HuH-7 (cell line): ENCODE results near the gene SPINK13.
"Not testable (repeated sequence)": the region's sequence is repeated elsewhere in the genome, so short reads cannot be mapped to it uniquely, and the experiment has no call there.

Experiments used
- DNase-seq: peaks from one replicate; pipeline ENCODE4 v3.0.0; 2011; ENCODE audit warnings: low spot score

The SPINK13 gene

DNA sequence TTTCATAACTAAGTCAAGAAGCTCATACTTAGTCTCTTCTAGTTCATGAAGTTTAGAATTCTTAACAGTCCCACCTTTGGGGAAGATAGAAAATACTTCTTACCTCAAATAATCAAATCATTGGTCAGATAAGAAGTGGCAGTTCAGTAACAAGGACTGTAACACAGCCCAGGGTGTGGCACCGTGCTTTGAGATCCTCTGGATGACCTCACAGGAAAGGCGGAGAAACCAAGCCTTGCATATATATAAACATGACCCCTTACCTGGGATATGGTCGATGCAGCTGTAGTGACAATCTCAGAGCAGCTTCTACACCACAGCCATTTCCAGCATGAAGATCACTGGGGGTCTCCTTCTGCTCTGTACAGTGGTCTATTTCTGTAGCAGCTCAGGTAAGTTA, 43.6 kb downstream of the SPINK13 start, which contains the start of gene SPINK7:
SPINK7 (plus strand) TSS at position 271 of the 400 bp plus-strand sequence; CDS start at position 332, 61 bp downstream.
- no peak for DNase-seq

DNA sequence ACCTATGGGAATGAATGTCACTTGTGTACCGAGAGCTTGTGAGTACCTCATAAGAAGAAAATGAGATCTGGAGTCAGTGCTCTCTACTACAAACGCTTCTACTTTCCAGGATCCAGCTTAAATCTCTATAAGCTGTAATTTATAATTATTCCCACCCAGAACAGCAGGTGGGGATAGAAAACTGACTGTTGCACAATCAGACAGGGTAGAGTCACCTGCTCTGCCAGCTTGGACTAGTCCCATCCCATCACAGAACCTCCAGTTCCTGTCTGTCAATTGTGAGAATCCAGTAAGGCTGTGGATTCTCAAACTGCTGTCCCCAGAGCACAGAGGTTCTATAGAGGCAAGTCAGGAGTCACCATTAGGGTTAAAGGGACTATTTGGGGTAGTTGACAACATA, 45.6 kb downstream of the SPINK13 start:
- no peak for DNase-seq

GRCh38 chr5:148314731-148315130, 46.1 kb downstream of the SPINK13 start:
- DNase-seq: no peak

DNA sequence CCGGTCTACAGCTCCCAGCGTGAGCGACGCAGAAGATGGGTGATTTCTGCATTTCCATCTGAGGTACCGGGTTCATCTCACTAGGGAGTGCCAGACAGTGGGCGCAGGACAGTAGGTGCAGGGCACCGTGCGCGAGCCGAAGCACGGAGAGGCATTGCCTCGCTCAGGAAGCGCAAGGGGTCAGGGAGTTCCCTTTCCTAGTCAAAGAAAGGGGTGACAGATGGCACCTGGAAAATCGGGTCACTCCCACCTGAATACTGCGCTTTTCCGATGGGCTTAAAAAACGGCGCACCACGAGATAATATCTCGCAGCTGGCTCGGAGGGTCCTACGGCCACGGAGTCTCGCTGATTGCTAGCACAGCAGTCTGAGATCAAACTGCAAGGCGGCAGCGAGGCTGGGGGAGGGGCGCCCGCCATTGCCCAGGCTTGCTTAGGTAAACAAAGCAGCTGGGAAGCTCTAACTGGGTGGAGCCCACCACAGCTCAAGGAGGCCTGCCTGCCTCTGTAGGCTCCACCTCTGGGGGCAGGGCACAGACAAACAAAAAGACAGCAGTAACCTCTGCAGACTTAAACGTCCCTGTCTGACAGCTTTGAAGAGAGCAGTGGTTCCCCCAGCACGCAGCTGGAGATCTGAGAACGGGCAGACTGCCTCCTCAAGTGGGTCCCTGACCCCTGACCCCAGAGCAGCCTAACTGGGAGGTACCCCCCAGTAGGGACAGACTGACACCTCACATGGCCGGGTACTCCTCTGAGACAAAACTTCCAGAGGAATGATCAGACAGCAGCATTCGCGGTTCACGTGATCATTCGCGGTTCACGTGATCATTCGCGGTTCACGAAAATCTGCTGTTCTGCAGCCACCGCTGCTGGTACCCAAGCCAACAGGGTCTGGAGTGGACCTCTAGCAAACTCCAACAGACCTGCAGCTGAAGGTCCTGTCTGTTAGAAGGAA, 51.7 kb downstream of the SPINK13 start:
- not testable (repeated sequence) for DNase-seq

- no peak for DNase-seq
Measured at GRCh38 chr5:148333262-148333849, 64.8 kb downstream of the SPINK13 start.

GRCh38 chr5:148335259-148335658, 66.7 kb downstream of the SPINK13 start, which contains the start of gene SPINK9:
Gene SPINK9 (plus strand): TSS chr5:148335559. CDS start chr5:148335614, 55 bp downstream.
- no peak for DNase-seq
